HUES48 (cell line): ENCODE measurements around the gene ZNF800.
"Not testable (repeated sequence)": the region's sequence is repeated elsewhere in the genome, so short reads cannot be mapped to it uniquely, and the experiment has no call there.

ENCODE experiments used
- H3K27ac ChIP-seq: one replicate; pipeline ENCODE4 v1.7.0; 2013; ENCODE audit warnings: low read depth, low read length, inconsistent platforms
- H3K27me3 ChIP-seq: 2 replicates; pipeline ENCODE4 v1.6.1; 2013; ENCODE audit warnings: mild to moderate bottlenecking, low read length; ENCODE audit not compliant: control insufficient read depth, insufficient read depth
- H3K36me3 ChIP-seq: 2 replicates; pipeline ENCODE4 v1.6.1; 2013; ENCODE audit warnings: low read length; ENCODE audit not compliant: control insufficient read depth, insufficient read depth
- H3K4me1 ChIP-seq: 2 replicates; pipeline ENCODE4 v1.6.1; 2013; ENCODE audit warnings: mild to moderate bottlenecking, low read length; ENCODE audit not compliant: control insufficient read depth, insufficient read depth
- H3K4me3 ChIP-seq: 2 replicates; pipeline ENCODE4 v1.5.1; 2013; ENCODE audit warnings: mild to moderate bottlenecking, low read depth, low read length
- H3K9ac ChIP-seq: 2 replicates; pipeline ENCODE4 v1.6.1; 2013; ENCODE audit warnings: mild to moderate bottlenecking, low read depth, low read length, moderate library complexity
- H3K9me3 ChIP-seq: 2 replicates; pipeline ENCODE4 v1.6.1; 2013; ENCODE audit warnings: low read length; ENCODE audit not compliant: control insufficient read depth, insufficient read depth

Gene ZNF800, protein sequence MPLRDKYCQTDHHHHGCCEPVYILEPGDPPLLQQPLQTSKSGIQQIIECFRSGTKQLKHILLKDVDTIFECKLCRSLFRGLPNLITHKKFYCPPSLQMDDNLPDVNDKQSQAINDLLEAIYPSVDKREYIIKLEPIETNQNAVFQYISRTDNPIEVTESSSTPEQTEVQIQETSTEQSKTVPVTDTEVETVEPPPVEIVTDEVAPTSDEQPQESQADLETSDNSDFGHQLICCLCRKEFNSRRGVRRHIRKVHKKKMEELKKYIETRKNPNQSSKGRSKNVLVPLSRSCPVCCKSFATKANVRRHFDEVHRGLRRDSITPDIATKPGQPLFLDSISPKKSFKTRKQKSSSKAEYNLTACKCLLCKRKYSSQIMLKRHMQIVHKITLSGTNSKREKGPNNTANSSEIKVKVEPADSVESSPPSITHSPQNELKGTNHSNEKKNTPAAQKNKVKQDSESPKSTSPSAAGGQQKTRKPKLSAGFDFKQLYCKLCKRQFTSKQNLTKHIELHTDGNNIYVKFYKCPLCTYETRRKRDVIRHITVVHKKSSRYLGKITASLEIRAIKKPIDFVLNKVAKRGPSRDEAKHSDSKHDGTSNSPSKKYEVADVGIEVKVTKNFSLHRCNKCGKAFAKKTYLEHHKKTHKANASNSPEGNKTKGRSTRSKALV

DNA sequence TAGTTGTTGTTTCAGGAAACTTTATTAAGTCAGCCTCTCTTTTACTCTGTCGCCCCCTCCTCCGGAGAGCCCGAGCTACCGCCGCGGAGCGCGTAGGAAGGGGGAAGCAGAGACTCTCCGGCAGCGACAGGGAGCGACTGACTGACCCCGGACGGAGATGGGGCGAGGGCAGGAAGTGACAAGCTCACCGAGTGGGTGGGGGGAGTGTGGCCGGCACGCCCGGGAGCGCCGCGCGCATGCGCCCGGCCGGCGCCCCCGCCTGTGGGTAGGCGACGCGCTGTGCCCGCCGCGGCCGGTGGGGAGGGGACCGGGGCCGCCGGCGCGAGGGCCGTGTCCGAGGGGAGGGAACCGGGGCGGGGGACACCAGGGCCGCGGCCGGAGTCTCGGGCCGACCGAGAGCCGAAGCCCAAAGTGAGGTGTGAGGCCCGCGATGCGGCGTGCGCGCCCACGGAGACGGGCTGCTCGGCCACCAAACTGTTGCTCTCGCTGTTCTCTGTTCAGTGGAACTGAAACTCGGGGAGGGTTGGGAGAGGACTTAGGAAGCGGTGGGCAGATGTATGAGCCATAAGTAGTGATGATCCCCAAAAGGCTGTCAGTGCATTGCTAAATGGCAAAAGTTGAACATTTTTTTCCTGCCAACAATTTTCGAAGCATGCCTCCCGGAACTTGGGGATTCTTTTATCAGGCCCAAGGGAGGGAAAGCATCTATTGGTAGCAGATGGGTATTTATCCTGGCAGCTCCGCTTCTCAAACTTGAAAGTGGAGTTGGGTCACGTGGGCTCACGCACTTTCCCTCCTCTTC lies at the start of gene ZNF800:
Gene ZNF800, minus strand, starts transcription at position 143 of the 802 bp plus-strand sequence. CDS start 1,151 bp downstream, outside the sequence.
- Histone ChIP-seq H3K4me3 (peak within 1 kb of the TSS; percentile 93), H3K27me3 (peaks cover 52% of the 10 kb centered on the region), H3K27ac (peak within 1 kb of the TSS; percentile 61), H3K9me3 (no peaks in the 10 kb centered on the region), H3K9ac (0 out of 2 replicates have a peak within 1 kb of the TSS, but pooled peaks have one; percentile 0), H3K4me1 (peaks cover 8% of the 10 kb centered on the region), H3K36me3 (0 out of 2 replicates have a peak, but pooled peaks cover 3% of the 10 kb centered on the region)

DNA sequence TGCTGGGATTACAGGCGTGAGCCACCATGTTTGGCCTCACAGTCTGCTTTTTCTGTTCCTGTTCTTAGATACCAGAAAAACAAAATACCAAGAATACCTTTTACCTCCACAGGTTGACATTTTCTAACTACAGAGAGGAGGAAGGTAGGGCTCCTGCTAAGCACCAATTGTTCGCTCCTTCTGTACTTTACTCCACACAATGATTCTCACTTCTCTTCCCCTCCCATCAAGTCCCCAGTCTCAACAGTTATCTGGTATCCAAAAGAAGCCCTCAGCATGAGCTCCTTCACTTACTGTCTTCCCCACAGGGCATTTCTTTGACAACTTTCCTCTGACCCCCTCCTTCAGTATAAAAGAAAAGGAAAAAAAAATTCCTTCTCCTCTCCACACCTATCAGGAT lies 47.7 kb upstream of the ZNF800 start:
- Histone ChIP-seq H3K4me3 (no peak overlapping the region), H3K9me3 (no peaks in the 10 kb centered on the region), H3K9ac (no peak overlapping the region), H3K27me3 (no peaks in the 10 kb centered on the region), H3K27ac (no peak overlapping the region), H3K4me1 (peaks cover 6% of the 10 kb centered on the region), H3K36me3 (no peaks in the 10 kb centered on the region)

DNA sequence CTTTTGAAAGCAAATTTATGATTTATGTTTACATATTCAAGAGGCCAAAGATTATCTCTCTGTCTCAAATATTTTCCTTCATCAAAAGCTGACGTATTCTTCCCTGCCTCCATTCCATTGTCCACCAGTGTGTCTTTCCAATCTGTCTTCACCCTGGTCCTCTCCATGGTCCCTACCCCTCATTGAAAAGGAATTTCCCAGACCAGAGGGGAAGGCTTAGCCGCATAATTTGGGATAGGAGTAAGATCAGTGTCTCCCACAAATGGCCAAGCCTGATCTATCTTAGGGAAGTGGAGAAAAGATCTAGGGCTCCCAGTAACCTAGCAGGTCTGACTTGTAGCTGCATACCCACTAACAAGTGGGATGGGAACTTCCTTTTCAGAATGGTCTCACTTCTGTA lies 46.3 kb upstream of the ZNF800 start:
- Histone ChIP-seq H3K9me3 (no peaks in the 10 kb centered on the region), H3K4me1 (peaks cover 6% of the 10 kb centered on the region), H3K9ac (no peak overlapping the region), H3K27ac (no peak overlapping the region), H3K4me3 (no peak overlapping the region), H3K27me3 (no peaks in the 10 kb centered on the region), H3K36me3 (no peaks in the 10 kb centered on the region)

DNA sequence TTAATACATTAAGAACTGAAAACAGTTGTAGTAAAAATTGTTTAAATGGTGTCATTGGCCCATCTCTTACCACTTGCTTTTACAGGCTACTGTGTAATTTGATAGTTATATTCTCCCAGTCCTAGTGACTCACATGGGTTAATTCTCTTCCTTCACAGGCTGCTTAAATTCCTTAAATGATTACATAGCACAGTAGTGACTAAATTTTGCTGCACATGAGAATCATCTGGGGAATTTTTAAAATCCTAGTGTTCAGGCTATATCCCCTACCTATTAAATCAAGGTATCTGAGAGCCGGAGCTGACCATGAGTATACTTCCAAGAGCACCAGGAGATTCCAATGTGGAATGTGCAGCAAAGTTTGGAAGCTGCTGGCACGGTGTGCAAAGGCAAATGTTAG lies 45.3 kb upstream of the ZNF800 start:
- Histone ChIP-seq H3K4me3 (no peak overlapping the region), H3K36me3 (no peaks in the 10 kb centered on the region), H3K27ac (no peak overlapping the region), H3K9ac (no peak overlapping the region), H3K9me3 (no peaks in the 10 kb centered on the region), H3K4me1 (peaks cover 6% of the 10 kb centered on the region), H3K27me3 (no peaks in the 10 kb centered on the region)

DNA sequence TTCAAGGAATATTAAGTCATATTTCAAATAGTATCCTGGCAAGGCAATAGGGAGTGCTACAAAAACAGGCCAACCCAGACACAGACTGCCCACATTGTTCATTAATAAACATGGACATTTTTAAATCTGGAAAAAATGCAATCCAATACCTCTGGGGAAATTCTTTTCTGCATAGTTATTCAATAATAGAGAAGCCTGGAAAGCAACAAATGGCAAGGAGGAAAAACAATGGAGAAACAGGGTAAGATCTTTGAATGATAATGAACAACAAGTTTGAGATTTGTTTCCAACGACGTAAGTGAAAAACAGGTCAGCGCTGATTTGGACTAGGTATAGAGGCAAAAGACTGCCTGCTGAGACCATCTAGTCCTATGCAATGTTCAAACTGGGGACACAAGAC lies 44.7 kb upstream of the ZNF800 start:
- H3K9me3 ChIP-seq = no peaks in the 10 kb centered on the region
- H3K36me3 ChIP-seq = no peaks in the 10 kb centered on the region
- H3K27me3 ChIP-seq = no peaks in the 10 kb centered on the region
- no peak overlapping the region for H3K27ac ChIP-seq
- H3K4me1 ChIP-seq = peaks cover 6% of the 10 kb centered on the region
- H3K4me3 ChIP-seq = no peak overlapping the region
- no peak overlapping the region for H3K9ac ChIP-seq

DNA sequence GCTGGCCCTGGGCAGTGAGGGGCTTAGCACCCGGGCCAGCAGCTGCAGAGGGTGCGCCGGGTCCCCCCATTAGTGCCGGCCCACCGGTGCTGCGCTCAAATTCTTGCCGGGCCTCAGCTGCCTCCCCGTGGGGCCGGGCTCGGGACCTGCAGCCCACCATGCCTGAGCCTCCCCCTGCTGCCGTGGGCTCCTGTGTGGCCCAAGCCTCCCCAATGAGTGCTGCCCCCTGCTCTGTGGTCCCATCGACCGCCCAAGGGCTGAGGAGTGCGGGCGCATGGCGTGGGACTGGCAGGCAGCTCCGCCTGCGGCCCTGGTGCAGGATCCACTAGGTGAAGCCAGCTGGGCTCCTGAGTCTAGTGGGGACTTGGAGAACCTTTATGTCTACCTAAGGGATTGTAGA lies 36.8 kb upstream of the ZNF800 start:
- H3K4me1 ChIP-seq, H3K36me3 ChIP-seq, H3K9ac ChIP-seq, H3K9me3 ChIP-seq, H3K4me3 ChIP-seq, H3K27me3 ChIP-seq, H3K27ac ChIP-seq: not testable (repeated sequence)

DNA sequence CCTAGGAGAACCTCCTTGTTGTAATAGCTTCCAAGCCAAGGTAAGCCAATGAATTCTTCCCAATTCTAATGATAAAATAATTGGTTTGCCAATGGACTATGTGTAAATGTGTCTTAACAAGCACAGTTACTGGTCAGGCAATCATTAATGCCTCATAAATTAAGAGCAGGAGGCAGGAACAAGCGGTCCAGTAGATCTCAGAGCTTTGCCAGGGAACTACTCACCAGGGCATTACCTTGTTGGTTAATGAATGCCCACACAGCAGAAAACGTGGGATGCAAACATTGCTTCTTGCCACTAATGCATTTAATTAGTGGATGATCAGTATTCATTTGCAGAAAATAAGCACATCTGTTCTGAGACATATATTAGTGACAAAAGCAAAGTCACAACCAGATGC lies 26.7 kb upstream of the ZNF800 start:
- no peak overlapping the region for H3K4me3 ChIP-seq
- no peak overlapping the region for H3K9ac ChIP-seq
- no peaks in the 10 kb centered on the region for H3K9me3 ChIP-seq
- no peaks in the 10 kb centered on the region for H3K4me1 ChIP-seq
- H3K27ac ChIP-seq = no peak overlapping the region
- no peaks in the 10 kb centered on the region for H3K27me3 ChIP-seq
- H3K36me3 ChIP-seq = no peaks in the 10 kb centered on the region

DNA sequence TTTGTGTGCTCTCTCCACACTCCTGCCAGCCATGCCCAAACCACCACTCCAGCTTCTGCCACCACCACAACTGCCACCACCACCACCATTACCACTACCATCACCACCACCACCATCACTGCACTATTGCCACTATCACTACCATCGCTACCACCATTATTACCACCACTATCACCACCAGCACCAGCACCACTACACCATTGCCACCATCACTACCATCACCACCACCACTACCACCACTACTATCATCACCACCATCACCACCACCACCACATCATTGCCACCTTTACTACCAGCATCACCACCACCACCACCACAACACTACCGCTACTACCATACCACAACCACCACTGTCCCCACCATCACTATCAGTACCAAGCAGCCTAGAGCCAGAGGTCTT lies 26.0 kb upstream of the ZNF800 start:
- H3K36me3 ChIP-seq = no peaks in the 10 kb centered on the region
- H3K4me1 ChIP-seq = no peaks in the 10 kb centered on the region
- no peaks in the 10 kb centered on the region for H3K27me3 ChIP-seq
- H3K9ac ChIP-seq = no peak overlapping the region
- no peak overlapping the region for H3K27ac ChIP-seq
- H3K4me3 ChIP-seq = no peak overlapping the region
- H3K9me3 ChIP-seq = no peaks in the 10 kb centered on the region

DNA sequence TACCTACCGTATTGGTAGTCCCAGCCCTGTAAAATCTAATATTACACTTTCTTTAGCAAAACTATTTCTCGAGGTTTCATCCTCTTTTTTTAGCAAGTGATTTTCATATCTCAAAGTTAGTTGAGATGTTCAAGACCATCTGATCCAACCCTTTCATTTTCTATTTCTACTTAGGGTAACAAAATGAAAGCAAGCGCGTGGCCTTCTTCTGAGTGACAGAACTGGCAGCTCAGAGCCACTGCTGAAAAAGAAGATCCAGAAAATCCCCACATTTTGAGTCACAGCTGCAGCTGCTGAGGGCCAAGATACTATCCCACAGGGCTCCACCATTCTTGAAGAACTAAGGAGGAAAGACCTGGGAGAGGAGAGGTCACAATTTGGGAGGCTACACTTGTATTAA lies 24.8 kb upstream of the ZNF800 start:
- Histone ChIP-seq H3K27me3 (no peaks in the 10 kb centered on the region), H3K27ac (no peak overlapping the region), H3K4me3 (no peak overlapping the region), H3K36me3 (no peaks in the 10 kb centered on the region), H3K9ac (no peak overlapping the region), H3K9me3 (no peaks in the 10 kb centered on the region), H3K4me1 (no peaks in the 10 kb centered on the region)

DNA sequence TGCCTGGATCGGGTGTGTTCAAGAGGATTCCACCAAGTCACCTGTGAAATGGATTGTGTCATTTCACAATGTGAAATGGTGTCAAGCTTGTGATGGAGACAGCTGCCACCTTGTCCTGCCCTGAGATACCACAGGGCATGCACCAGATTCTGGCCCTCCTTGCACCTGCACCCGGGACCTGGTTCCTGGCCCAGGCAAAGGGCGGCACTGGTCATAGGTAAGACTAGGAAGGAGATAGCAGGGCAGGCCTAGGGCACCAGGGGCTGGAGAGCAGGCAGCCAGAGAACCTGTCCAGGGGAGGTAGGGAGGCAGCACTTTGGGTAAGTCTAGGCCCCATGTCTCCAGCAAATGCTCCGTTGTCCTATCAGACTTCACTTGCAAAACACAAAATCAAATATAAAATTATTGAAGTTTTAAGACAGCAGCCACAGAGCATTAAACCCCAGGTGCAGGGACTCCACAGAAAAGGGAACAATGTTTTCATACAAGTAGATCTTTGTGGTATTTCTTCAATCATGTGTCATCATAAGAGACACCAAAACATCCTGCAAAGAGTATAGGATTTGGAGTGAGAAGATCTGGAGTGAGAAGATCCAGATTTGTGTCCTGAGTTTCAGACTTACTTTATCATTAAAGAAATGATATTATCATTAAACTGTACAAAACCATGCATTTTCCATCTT lies 22.7 kb upstream of the ZNF800 start:
- no peaks in the 10 kb centered on the region for H3K27me3 ChIP-seq
- H3K36me3 ChIP-seq = no peaks in the 10 kb centered on the region
- H3K4me3 ChIP-seq = no peak overlapping the region
- H3K9me3 ChIP-seq = no peaks in the 10 kb centered on the region
- no peak overlapping the region for H3K9ac ChIP-seq
- H3K4me1 ChIP-seq = no peaks in the 10 kb centered on the region
- H3K27ac ChIP-seq = no peak overlapping the region
